DND-41 (cell line): ENCODE data around the gene CTNNAL1.

Experiments
- EZH2 ChIP-seq: IDR thresholded peaks from 3 replicates; pipeline ENCODE4 v1.6.1; 2012; ENCODE audit warnings: borderline replicate concordance, low read depth, mild to moderate bottlenecking, moderate library complexity, low read length, inconsistent platforms; ENCODE audit not compliant: severe bottlenecking
- TF ChIP-seq, protein P1 (sequence below): IDR thresholded peaks from 2 replicates; pipeline ENCODE4 v1.5.1; 2012; ENCODE audit warnings: borderline replicate concordance, low read length, moderate library complexity, mild to moderate bottlenecking; ENCODE audit not compliant: poor library complexity, severe bottlenecking; ENCODE audit errors: extremely low read depth

DNA sequence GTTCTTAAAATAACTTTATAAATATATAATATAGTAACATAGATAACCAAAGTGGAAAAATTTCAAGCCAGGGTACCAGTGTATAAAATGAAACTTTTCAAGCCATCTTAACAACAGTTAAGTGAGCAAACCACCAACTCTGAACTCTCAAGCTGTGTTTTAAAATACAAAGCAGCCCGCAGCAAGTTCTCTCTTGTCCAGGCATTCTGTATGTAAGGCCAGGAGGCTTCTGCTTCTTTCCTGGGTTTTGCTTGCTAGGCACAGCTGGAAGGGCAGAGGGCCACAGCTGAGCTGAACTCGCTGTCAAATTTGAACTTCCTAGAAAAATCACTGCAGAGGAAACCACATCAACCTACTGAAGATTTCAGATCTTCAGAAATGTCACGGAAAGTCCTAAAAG is 6.8 kb upstream of the CTNNAL1 start:
- no peak for TF ChIP-seq EZH2
- TF ChIP-seq, protein P1, sequence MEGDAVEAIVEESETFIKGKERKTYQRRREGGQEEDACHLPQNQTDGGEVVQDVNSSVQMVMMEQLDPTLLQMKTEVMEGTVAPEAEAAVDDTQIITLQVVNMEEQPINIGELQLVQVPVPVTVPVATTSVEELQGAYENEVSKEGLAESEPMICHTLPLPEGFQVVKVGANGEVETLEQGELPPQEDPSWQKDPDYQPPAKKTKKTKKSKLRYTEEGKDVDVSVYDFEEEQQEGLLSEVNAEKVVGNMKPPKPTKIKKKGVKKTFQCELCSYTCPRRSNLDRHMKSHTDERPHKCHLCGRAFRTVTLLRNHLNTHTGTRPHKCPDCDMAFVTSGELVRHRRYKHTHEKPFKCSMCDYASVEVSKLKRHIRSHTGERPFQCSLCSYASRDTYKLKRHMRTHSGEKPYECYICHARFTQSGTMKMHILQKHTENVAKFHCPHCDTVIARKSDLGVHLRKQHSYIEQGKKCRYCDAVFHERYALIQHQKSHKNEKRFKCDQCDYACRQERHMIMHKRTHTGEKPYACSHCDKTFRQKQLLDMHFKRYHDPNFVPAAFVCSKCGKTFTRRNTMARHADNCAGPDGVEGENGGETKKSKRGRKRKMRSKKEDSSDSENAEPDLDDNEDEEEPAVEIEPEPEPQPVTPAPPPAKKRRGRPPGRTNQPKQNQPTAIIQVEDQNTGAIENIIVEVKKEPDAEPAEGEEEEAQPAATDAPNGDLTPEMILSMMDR, result no peak
